Fibroblast of villous mesenchyme (primary cell): ENCODE data around the gene NDUFV1. TPM values are rescaled to one million over a fixed set of nuclear protein-coding genes. Genes with fewer than 3 reads are reported as not detected.

Experiments used
- DNase-seq: peaks from one replicate; pipeline ENCODE4 v3.0.0-alpha.2; 2010; ENCODE audit warnings: low read depth
- H3K4me3 ChIP-seq: 2 replicates; pipeline ENCODE4 v1.5.1; 2011; ENCODE audit warnings: low read depth, mild to moderate bottlenecking, low read length
- CTCF ChIP-seq: IDR thresholded peaks from 2 replicates; pipeline ENCODE4 v1.5.1; 2012; ENCODE audit warnings: low read depth, mild to moderate bottlenecking, low read length; ENCODE audit not compliant: insufficient read depth
- total RNA-seq: library from RNA; depleted of rRNA; stranded (reverse); fragments of >200 nt; gene quantifications from 2 replicates; pipeline ENCODE4 v1.2.3, GENCODE V29; 2012

NDUFV1 gene
- total RNA-seq, 1 donor, result 140 TPM

GRCh38 chr11:67607507-67607906 is 771 bp downstream of the NDUFV1 start:
- DNase-seq, result no peak
- peak overlapping the region; percentile 97 for H3K4me3 ChIP-seq
- TF ChIP-seq CTCF, result no peak

- TF ChIP-seq CTCF, result no peak
- no peak overlapping the region for H3K4me3 ChIP-seq
- no peak for DNase-seq
Measured at GRCh38 chr11:67608486-67608885, 1.8 kb downstream of the NDUFV1 start.

- no peak for TF ChIP-seq CTCF
- H3K4me3 ChIP-seq, result no peak overlapping the region
- DNase-seq, result no peak
Measured at GRCh38 chr11:67609316-67609715, 2.6 kb downstream of the NDUFV1 start.

DNA sequence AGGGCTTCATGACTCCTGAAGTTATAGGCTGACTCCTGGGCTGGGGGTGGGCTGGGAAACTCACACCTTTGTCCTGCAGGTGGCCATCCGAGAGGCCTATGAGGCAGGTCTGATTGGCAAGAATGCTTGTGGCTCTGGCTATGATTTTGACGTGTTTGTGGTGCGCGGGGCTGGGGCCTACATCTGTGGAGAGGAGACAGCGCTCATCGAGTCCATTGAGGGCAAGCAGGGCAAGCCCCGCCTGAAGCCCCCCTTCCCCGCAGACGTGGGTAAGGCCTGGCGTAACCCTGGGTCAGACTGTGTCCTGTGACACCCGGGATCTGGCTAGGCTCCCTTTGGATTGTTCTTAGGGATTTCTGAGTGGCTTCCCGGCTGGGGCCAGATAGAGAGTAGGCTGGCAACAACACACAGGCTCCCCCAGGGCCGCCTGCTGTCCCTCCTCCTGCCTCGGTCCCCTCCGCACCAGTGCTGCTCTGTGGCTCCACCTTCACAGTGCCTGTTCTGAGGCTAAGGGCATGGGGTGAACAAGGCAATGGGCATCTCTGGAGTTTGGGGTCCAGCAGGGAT is 3.6 kb downstream of the NDUFV1 start:
- no peak overlapping the region for H3K4me3 ChIP-seq
- TF ChIP-seq CTCF, result no peak
- no peak for DNase-seq

GRCh38 chr11:67611165-67611564 is 4.4 kb downstream of the NDUFV1 start:
- no peak overlapping the region for H3K4me3 ChIP-seq
- no peak for TF ChIP-seq CTCF
- DNase-seq, result no peak

DNA sequence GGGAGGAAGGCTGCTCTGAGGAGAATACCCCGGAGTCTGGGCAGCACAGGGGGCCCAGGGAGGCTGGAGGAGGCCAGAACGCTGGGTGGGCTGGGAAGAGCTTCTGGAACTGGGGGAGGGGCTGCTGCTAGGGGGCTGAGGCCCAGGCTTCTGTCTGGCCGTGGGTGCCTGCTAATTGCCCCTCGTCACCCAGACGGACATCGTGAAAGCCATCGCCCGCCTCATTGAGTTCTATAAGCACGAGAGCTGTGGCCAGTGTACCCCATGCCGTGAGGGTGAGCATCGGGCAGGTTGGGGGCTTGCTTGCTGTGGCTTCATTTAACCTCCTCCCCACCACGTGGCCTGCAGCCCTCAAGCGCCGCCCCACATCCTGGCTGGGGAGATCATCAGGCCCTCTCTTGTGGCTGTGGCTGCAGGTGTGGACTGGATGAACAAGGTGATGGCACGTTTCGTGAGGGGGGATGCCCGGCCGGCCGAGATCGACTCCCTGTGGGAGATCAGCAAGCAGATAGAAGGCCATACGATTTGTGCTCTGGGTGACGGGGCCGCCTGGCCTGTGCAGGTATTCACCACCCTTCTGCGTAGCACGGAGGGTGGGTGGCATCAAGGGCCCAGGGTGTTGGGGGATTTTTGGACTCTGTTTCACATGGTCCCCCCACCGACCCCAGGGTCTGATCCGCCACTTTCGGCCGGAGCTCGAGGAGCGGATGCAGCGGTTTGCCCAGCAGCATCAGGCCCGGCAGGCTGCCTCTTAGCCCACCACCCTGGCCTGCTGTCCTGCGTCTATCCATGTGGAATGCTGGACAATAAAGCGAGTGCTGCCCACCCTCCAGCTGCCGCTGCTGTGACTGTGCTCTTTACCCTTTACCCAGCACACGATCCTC is 5.2 kb downstream of the NDUFV1 start:
- no peak overlapping the region for H3K4me3 ChIP-seq
- no peak for TF ChIP-seq CTCF
- DNase-seq, result no peak
